NB4 (cell line): ENCODE data around the gene NFATC1.

Experiments used
- DNase-seq: peaks from one replicate; pipeline ENCODE4 v3.0.0; 2010; ENCODE audit warnings: low read depth
- H3K4me3 ChIP-seq: one replicate; pipeline ENCODE4 v1.5.1; 2011; ENCODE audit warnings: mild to moderate bottlenecking, low read depth, low read length, moderate library complexity
- CTCF ChIP-seq: IDR thresholded peaks from one replicate; pipeline ENCODE4 v1.5.1; 2012; ENCODE audit warnings: low read depth, low read length
- MYC ChIP-seq: IDR thresholded peaks from 2 replicates; pipeline ENCODE4 v1.6.1; 2011; ENCODE audit warnings: low read depth, low read length
- POLR2A ChIP-seq: IDR thresholded peaks from 2 replicates; pipeline ENCODE4 v1.6.1; 2011; ENCODE audit warnings: mild to moderate bottlenecking; ENCODE audit not compliant: insufficient read length; ENCODE audit errors: extremely low read depth
- TF ChIP-seq, protein P1 (sequence below): IDR thresholded peaks from 2 replicates; pipeline ENCODE4 v1.6.1; 2011; ENCODE audit warnings: low read depth, low read length

NFATC1 gene

DNA sequence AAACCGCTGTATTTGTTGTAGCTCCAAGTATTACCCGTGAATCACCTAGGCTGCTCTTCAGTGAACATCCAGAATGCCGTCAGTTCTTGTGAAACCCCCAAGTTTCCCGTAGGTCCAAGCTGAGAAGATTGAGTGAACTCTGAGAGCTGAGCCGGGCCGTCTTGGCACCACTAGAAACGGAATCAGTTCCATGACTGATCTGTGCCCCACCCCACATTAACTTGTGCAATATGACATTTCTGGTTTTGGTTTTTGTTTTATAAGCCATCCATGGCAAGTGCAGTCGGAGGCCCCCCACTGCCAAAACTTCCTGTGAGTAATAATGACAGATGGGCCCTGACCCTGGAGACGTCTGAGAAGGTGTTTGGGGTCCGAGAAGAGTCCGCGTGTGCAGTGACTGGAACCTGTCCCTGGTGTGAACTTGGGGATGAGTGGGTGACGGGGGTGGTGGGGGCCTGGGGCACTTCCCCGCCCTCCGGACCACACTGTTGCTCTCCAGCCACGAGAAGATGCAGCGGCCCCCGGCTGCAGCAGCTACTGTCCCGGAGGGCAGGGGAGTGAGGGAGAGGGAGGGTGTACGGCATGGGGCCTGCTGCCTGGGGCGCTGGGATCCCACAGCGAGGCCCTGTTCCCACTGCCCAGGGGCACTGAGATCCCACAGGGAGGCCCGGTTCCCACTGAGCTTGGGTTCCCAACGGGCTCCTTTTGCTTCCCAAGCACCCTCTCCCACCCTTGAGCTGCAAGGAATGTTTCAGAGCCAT, 26.5 kb downstream of the NFATC1 start:
- no peak overlapping the region for H3K4me3 ChIP-seq
- peak; percentile 87 for DNase-seq
- TF ChIP-seq MYC: peak; percentile 36; the same call in 1 of the 2 replicates
- TF ChIP-seq POLR2A: no peak

DNA sequence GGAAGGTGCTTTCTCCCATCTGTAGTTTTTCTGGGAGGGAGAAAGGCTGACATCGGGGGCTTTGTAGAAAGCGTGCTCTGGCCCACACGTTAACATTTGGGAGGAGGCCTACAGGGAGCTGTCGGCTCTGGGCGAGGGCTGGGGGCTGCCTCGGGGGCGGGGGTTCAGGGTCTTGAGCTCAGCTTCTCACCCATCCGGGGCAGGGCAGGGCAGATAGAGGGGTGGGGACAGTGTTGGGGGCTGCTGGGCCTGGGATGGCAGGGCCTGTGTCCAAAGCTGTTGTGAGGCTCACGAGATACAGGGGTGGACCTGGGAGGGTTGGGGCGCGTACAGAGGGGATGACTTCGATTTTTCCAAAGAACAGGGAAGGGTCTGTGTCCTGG, 27.0 kb downstream of the NFATC1 start:
- DNase-seq: no peak
- H3K4me3 ChIP-seq: no peak overlapping the region
- TF ChIP-seq MYC (no peak), CTCF (no peak), POLR2A (no peak)
- TF ChIP-seq, protein P1, sequence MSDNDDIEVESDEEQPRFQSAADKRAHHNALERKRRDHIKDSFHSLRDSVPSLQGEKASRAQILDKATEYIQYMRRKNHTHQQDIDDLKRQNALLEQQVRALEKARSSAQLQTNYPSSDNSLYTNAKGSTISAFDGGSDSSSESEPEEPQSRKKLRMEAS: no peak

DNA sequence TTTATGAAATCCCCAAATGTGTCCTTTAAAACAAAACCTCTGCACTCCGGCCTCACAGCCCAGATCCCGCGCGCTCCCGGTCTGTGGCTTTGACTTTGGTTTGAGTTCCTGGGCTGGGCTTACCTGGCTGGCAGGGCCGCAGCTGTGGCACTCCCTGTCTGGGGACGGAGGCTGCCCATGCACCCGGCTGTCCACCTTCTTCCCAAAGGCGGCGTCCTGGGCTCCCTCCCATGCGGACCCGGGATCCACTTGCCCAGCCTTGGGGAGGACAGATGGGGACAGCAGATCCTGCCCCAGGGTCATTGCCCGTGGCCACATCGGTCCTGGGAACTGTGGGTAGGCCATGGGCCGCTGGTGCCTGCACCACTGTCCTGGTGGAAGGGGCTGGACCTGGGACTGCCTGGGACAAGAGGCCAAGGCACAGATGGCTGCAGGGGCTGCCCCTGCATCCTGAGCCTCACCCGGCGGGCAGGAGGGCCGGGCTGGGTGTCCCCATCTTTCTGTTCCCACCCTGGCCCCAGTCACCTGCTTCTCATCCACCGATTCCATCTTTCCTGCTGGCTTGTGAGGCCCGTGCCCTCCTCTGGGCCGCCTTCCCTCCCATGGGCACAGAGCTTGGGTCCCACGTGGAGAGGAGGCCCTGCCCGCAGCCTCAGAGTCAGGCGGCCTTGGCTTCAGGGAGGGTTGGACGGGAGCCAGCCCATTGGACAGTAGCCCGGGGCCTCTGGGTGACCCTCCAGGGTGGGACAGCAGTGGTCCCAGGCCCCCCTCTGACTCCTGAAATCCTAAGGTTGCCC, 27.7 kb downstream of the NFATC1 start:
- TF ChIP-seq, protein P1: no peak
- no peak for TF ChIP-seq CTCF
- no peak for TF ChIP-seq MYC
- no peak for TF ChIP-seq POLR2A
- no peak for DNase-seq
- H3K4me3 ChIP-seq: no peak overlapping the region

GRCh38 chr18:79424008-79424565, 28.4 kb downstream of the NFATC1 start:
- no peak overlapping the region for H3K4me3 ChIP-seq
- no peak for DNase-seq
- no peak for TF ChIP-seq MYC
- TF ChIP-seq POLR2A: no peak
- no peak for TF ChIP-seq CTCF
- TF ChIP-seq, protein P1: no peak

DNA sequence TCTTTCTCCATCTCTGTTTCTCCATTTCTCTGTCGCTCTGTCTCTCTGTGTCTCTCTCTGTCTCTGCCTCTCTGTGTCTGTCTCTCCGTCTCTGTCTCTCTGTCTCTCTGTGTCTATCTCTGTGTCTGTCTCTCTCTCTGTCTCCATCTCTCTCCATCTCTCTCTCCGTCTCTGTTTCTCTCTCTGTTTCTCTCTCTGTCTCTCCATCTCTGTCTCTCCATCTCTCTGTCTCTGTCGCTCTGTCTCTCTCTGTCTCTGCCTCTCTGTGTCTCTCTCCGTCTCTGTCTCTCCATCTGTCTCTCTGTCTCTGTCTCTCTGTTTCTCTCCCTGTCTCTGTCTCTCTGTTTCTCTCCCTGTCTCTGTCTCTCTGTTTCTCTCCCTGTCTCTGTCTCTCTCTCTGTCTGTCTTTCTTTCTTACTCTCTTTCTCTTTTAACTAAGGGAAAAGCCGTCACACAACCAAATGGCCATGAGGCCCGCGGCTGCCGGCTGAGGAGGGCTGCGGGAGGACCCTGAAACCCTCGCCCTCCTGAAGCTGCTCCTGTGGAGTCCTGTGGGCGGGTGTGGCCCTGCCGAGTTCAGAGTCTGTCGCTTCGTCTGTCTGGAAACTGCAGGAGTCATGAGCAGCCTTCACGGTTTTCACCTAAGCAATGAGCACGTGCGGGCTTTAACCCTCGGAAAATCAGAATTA, 29.3 kb downstream of the NFATC1 start:
- H3K4me3 ChIP-seq: no peak overlapping the region
- TF ChIP-seq MYC (no peak), POLR2A (no peak), CTCF (no peak)
- TF ChIP-seq, protein P1: no peak
- DNase-seq: no peak
